Mammary epithelial cell (primary cell): ENCODE measurements around the gene OR5K2.
A peak's percentile ranks its signal among the peaks of the same experiment; 100 is the strongest.

Source experiments
- CTCF ChIP-seq, 2 donors: IDR thresholded peaks in 1 of 2; conservative IDR thresholded peaks in 1 of 2; 2 replicates each; pipeline ENCODE4 v1.5.1; 2011 to 2012; ENCODE audit warnings: inconsistent platforms in 2 of 2, low read length in 2 of 2, mild to moderate bottlenecking in 2 of 2, control low read depth in 1 of 2, low read depth in 1 of 2; ENCODE audit not compliant: insufficient read depth in 1 of 2; ENCODE audit errors: extremely low read depth in 1 of 2
- EZH2 ChIP-seq: IDR thresholded peaks from 2 replicates; pipeline ENCODE4 v1.6.1; 2012; ENCODE audit warnings: low read length, inconsistent platforms, borderline replicate concordance

- peak; percentile 9 to 38 for TF ChIP-seq CTCF (conservative IDR thresholded peaks at IDR 0.05 in 1 of 2, IDR thresholded peaks at IDR 0.05 in 1 of 2; ENCODE audit: extremely low read depth in 1 of 2, insufficient read depth in 1 of 2, low read depth in 1 of 2, low read length in 2 of 2)
- no peak for TF ChIP-seq EZH2
Measured at GRCh38 chr3:98457543-98457942, 39.9 kb upstream of the OR5K2 start.
